ENCODE results near the gene RUNDC1.

Gene RUNDC1

DNA sequence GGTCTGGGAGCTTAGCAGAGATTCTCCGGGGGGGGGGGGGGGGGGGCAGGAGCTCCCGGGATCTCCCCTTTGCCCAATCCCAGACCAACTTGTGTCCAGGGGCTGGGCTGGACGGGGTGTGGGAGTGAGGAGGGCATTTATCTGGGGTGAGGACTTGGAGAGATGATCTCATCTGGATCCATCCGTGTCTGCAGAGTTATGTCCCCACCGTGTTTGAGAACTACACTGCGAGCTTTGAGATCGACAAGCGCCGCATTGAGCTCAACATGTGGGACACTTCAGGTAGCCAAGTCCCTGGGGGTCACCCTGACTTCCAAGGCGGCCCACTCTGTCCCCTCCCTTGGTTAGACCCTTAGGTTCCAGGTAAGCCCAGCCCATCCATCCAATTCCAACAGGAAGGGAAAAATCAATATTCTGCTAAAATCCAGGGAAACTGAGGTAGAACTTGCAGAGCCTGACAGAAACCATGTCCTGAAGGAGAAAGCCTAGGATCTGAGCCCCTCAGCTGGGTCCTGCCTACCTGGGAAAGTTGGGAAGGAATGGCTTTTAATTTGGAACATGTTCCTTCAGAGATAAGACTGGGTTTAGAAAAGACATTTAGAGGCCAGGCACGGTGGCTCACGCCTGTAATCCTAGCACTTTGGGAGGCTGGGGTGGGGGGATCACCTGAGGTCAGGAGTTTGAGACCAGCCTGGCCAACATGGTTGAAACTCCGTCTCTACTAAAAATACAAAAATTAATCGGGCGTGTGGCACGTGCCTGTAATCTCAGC lies 45.6 kb downstream of the RUNDC1 start:
- H3K9me3 ChIP-seq (ENCODE audit: severe bottlenecking) = no peaks in the 10 kb centered on the region
- TF ChIP-seq, protein P1, sequence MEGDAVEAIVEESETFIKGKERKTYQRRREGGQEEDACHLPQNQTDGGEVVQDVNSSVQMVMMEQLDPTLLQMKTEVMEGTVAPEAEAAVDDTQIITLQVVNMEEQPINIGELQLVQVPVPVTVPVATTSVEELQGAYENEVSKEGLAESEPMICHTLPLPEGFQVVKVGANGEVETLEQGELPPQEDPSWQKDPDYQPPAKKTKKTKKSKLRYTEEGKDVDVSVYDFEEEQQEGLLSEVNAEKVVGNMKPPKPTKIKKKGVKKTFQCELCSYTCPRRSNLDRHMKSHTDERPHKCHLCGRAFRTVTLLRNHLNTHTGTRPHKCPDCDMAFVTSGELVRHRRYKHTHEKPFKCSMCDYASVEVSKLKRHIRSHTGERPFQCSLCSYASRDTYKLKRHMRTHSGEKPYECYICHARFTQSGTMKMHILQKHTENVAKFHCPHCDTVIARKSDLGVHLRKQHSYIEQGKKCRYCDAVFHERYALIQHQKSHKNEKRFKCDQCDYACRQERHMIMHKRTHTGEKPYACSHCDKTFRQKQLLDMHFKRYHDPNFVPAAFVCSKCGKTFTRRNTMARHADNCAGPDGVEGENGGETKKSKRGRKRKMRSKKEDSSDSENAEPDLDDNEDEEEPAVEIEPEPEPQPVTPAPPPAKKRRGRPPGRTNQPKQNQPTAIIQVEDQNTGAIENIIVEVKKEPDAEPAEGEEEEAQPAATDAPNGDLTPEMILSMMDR (IDR thresholded peaks at IDR 0.05; ENCODE audit: poor library complexity, severe bottlenecking) = no peak
- no peaks in the 10 kb centered on the region for H3K36me3 ChIP-seq (ENCODE audit: low read depth)
- no peaks in the 10 kb centered on the region for H3K4me1 ChIP-seq (ENCODE audit: insufficient read depth, poor library complexity, severe bottlenecking)
- no peak overlapping the region for H3K27ac ChIP-seq (ENCODE audit: poor library complexity, severe bottlenecking)
- H3K27me3 ChIP-seq (ENCODE audit: insufficient read depth, poor library complexity, severe bottlenecking) = no peaks in the 10 kb centered on the region
- no peak for ATAC-seq (ENCODE audit: low read depth)
- no peak for DNase-seq (ENCODE audit: low spot score)
- H3K4me3 ChIP-seq (ENCODE audit: severe bottlenecking) = no peak overlapping the region

DNA sequence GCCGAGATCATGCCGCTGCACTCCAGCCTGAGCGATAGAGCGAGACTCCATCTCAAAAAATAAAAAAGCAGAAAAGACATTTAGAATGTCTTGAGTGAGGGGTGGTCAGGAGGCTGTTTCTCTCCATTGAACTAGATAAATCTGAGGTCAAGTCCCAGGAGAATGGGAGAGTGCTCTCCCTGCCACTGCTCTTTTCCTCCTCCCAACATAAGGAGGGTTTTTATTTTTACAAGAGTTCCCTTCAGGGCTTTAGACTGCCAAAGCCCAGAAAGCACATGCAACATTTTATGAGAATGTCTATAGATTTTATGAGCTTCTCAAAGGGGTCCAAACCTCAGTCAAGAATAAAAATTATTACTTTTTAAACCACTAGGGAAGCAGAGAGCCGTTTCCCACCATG lies 46.2 kb downstream of the RUNDC1 start:
- Histone ChIP-seq H3K4me1 (ENCODE audit: insufficient read depth, poor library complexity, severe bottlenecking) (no peaks in the 10 kb centered on the region), H3K9me3 (ENCODE audit: severe bottlenecking) (no peaks in the 10 kb centered on the region), H3K36me3 (ENCODE audit: low read depth) (no peaks in the 10 kb centered on the region), H3K27ac (ENCODE audit: poor library complexity, severe bottlenecking) (no peak overlapping the region), H3K4me3 (ENCODE audit: severe bottlenecking) (no peak overlapping the region), H3K27me3 (ENCODE audit: insufficient read depth, poor library complexity, severe bottlenecking) (no peaks in the 10 kb centered on the region)
- no peak for DNase-seq (ENCODE audit: low spot score)
- no peak for ATAC-seq (ENCODE audit: low read depth)
- TF ChIP-seq, protein P1 (IDR thresholded peaks at IDR 0.05; ENCODE audit: poor library complexity, severe bottlenecking) = no peak

DNA sequence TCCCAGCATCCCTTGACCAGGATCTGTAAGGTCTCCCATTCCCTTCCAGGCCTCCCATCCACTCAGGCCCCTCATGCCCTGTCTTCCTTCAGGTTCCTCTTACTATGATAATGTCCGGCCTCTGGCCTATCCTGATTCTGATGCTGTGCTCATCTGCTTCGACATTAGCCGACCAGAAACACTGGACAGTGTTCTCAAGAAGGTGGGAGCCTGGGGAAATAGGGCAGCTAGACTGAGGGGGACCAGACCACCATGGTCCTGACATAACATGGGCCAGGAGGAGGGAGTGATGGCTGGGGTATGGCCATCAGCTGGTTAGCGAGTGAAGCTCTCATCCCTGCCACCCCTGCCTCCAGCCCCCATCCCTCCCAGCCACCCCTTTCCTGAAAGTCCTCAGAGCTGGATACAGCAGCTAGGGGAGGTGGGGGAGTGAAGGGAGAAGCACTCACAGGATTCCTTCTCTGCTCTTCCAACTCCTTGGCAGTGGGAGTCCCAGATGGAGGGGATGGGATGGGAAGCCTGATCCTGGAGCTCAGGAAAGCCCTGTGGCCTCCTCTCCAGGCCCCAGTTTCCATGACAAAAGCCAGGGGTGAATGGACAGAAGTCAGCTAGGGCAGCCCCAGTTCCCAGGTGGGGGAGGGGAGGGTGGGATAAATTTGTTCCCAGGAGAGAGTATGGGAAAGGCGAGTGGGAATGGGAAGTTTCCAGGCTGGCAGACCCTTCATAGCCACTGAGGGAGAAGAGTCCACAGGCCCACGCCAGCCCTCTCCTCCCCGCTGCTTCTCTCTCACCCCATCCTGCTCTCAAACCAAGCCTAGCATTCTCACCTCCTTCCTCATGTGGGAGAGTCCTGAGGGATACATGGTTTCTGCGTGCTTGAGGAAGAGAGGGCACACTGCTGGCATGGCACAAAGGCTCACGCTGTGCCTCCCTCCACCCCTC lies 47.0 kb downstream of the RUNDC1 start:
- H3K4me1 ChIP-seq (ENCODE audit: insufficient read depth, poor library complexity, severe bottlenecking) = no peaks in the 10 kb centered on the region
- TF ChIP-seq, protein P1 (IDR thresholded peaks at IDR 0.05; ENCODE audit: poor library complexity, severe bottlenecking) = no peak
- no peaks in the 10 kb centered on the region for H3K36me3 ChIP-seq (ENCODE audit: low read depth)
- H3K27me3 ChIP-seq (ENCODE audit: insufficient read depth, poor library complexity, severe bottlenecking) = no peaks in the 10 kb centered on the region
- ATAC-seq (ENCODE audit: low read depth) (no peak), DNase-seq (ENCODE audit: low spot score) (no peak)
- H3K4me3 ChIP-seq (ENCODE audit: severe bottlenecking) = no peak overlapping the region
- H3K27ac ChIP-seq (ENCODE audit: poor library complexity, severe bottlenecking) = no peak overlapping the region
- no peaks in the 10 kb centered on the region for H3K9me3 ChIP-seq (ENCODE audit: severe bottlenecking)

DNA sequence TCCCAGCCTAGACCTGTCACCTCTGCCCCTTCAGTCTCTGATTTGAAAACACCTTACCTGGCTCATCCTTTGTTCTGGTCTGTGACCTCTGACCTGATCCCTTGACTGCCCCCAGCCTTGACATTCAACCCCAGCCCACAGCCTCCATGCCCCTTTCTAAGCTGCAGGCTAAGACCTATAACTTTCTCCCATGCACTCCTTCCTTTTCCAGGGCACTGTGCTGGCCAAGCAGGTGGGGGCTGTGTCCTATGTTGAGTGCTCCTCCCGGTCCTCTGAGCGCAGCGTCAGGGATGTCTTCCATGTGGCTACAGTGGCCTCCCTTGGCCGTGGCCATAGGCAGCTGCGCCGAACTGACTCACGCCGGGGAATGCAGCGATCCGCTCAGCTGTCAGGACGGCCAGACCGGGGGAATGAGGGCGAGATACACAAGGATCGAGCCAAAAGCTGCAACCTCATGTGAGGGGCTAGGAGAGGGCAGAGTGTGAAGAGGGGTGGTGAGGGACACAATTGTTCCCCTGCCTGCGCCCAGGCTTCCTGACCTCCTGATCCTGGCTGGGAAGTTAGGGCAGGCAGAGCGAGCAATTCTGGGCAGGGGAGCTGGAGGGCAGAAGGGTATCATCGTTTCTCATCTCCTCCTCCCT lies 48.0 kb downstream of the RUNDC1 start:
- TF ChIP-seq, protein P1 (IDR thresholded peaks at IDR 0.05; ENCODE audit: poor library complexity, severe bottlenecking) = no peak

More for the DNA sequence above, 48.0 kb downstream of the RUNDC1 start:
- H3K27me3 ChIP-seq (ENCODE audit: insufficient read depth, poor library complexity, severe bottlenecking) = no peaks in the 10 kb centered on the region
- H3K4me3 ChIP-seq (ENCODE audit: severe bottlenecking) = no peak overlapping the region
- H3K9me3 ChIP-seq (ENCODE audit: severe bottlenecking) = no peaks in the 10 kb centered on the region
- ATAC-seq (ENCODE audit: low read depth) (no peak), DNase-seq (ENCODE audit: low spot score) (no peak)
- no peaks in the 10 kb centered on the region for H3K4me1 ChIP-seq (ENCODE audit: insufficient read depth, poor library complexity, severe bottlenecking)
- no peak overlapping the region for H3K27ac ChIP-seq (ENCODE audit: poor library complexity, severe bottlenecking)
- no peaks in the 10 kb centered on the region for H3K36me3 ChIP-seq (ENCODE audit: low read depth)
